ENCODE data around the gene TRIM5. TPM values are rescaled to one million over a fixed set of nuclear protein-coding genes. Genes with fewer than 3 reads are reported as not detected.

The TRIM5 gene
- total and polyA plus RNA-seq, 10 of the 15 experiments (the other 5 are each of a cell fraction or from before 2014, with no cell fraction given): 20.0 to 59.7 (median 31.8) TPM

- TF ChIP-seq CEBPZ (IDR thresholded peaks at IDR 0.05; ENCODE audit: low read depth, low read length) (no peak), SP1 (IDR thresholded peaks at IDR 0.05; ENCODE audit: low read depth, low read length) (no peak), HDAC6 (IDR thresholded peaks at IDR 0.05; ENCODE audit: unreplicated experiment) (no peak), RAD21 (IDR thresholded peaks at IDR 0.05; ENCODE audit: insufficient read depth, low read depth, low read length) (no peak), CBX5 (IDR thresholded peaks at IDR 0.05; ENCODE audit: low read depth) (no peak), PBX3 (IDR thresholded peaks at IDR 0.05; ENCODE audit: insufficient replicate concordance, low read depth, low read length) (no peak), POLR2AphosphoS2 (IDR thresholded peaks at IDR 0.05; ENCODE audit: low read depth, low read length) (no peak), CREM (IDR thresholded peaks at IDR 0.05; ENCODE audit: low read depth) (no peak), BHLHE40 (IDR thresholded peaks at IDR 0.05; ENCODE audit: borderline replicate concordance in 1 of 2, low read depth in 2 of 2, low read length in 1 of 2) (peak in 1 of 2 experiments; percentile 79; a peak in 2 of 4 replicates), IKZF1 (conservative IDR thresholded peaks at IDR 0.05) (no peak), BACH1 (IDR thresholded peaks at IDR 0.05; ENCODE audit: borderline replicate concordance) (0 out of 2 replicates have a peak, but pooled peaks have one; percentile 8), SMARCA5 (IDR thresholded peaks at IDR 0.05) (no peak), CHD1 (IDR thresholded peaks at IDR 0.05; ENCODE audit: low read depth, low read length) (0 out of 2 replicates have a peak, but pooled peaks have one; percentile 49), SUZ12 (IDR thresholded peaks at IDR 0.05; ENCODE audit: unreplicated experiment) (no peak), SMAD1 (IDR thresholded peaks at IDR 0.05; ENCODE audit: low read depth, partially characterized antibody) (peak; percentile 17)
These were observed 5.3 kb upstream of the TRIM5 start (continued) for GRCh38 chr11:5690216-5690615.
